IPS DF 4.7 (cell line): ENCODE results near the gene PRAMEF8.
"Not testable (repeated sequence)": the region's sequence is repeated elsewhere in the genome, so short reads cannot be mapped to it uniquely, and the experiment has no call there.

Source experiments
- DNase-seq: peaks from one replicate; pipeline ENCODE4 v3.0.0-alpha.2; 2013; ENCODE audit warnings: low spot score; ENCODE audit errors: extremely low read depth

The PRAMEF8 gene

DNA sequence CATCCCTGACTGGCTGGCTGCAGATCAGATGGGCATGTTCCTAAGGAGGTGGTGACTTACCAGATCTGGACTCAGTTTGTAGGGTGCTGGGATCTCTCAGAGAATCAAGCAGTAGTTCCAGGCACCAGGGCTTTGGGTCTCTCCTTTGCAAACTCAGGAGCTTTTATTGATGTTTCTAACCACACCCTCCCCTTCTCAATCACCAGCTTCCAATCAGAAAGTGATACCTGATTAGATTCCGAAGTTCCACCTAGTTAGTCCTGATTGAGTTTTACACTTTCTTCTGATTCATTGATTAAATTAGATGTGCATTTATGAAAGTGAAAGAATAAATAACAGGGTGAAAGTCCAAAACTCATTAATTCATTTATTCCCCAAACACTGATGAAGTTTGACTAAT, at the start of gene PRAMEF8:
TSS of gene PRAMEF8 (minus strand) at position 101 of the 400 bp plus-strand sequence. CDS start 1,046 bp downstream, outside the sequence.
- not testable (repeated sequence) for DNase-seq

DNA sequence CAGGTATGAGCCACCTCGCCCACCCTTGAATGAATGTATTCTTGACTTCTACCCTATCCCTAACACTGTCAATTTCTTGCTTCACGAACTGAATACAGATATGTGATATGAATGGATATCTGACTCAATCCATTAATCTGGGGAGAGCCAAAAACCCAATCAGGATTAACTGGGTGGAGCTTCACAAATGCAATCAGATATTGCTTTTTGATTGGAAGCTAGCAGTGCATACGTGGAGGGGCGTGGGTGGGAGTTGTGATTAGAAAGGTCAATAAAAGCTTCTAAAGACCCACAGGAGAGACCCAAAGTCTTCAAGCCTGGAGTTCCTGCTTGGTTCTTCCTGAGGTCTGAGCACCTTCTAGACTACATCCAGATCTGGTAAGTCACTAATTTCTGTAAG, 30.3 kb upstream of the PRAMEF8 start, which contains the start of gene PRAMEF15:
TSS of gene PRAMEF15 (plus strand) at position 301 of the 400 bp plus-strand sequence. CDS start 2,827 bp downstream, outside the sequence.
- DNase-seq, result not testable (repeated sequence)

DNA sequence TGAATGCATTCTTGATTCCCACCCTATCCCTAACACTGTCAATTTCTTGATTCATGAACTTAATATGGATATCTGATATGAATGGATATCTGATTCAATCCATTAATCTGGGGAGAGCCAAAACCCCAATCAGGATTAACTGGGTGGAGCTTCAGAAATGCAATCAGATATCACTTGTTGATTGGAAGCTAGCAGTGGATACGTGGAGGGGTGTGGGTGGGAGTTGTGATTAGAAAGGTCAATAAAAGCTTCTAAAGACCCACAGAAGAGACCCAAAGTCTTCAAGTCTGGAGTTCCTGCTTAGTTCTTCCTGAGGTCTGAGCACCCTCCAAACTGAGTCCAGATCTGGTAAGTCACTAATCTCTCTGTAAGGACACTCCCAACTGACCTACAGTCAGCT, 18.3 kb upstream of the PRAMEF8 start, which contains the start of gene PRAMEF33:
TSS of gene PRAMEF33 (plus strand) at position 301 of the 400 bp plus-strand sequence. CDS start 2,416 bp downstream, outside the sequence.
- DNase-seq, result not testable (repeated sequence)

DNA sequence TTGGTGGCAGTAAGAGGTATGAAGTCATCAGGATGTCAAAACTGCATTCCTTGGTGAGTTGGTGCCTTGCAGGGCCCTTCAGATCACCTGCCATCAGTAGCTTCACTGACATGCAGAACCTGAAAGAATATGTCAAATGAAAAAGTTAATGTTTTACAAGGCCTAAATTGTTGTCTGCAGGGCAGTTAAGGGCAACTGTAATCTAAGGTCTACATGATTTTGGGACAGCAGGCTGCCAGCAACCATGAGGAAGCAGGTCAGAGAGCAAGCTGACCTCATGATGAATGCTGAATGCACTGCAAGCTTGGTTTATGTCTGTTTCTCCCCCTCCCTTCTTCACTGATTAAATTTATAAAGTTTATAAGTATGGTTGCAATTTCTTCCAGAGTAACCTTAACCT, 17.3 kb upstream of the PRAMEF8 start:
- not testable (repeated sequence) for DNase-seq

DNA sequence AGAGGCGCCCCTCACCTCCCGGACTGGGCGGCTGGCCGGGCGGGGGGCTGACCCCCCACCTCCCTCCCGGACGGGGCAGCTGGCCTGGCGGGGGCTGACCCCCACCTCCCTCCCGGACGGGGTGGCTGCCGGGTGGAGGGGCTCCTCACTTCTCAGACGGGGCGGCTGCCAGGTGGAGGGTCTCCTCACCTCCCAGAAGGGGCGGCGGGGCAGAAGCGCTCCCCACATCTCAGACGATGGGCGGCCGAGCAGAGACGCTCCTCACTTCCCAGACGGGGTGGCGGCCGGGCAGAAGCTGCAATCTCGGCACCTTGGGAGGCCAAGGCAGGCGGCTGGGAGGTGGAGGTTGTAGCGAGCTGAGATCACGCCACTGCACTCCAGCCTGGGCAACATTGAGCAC, 13.8 kb upstream of the PRAMEF8 start:
- DNase-seq, result not testable (repeated sequence)

DNA sequence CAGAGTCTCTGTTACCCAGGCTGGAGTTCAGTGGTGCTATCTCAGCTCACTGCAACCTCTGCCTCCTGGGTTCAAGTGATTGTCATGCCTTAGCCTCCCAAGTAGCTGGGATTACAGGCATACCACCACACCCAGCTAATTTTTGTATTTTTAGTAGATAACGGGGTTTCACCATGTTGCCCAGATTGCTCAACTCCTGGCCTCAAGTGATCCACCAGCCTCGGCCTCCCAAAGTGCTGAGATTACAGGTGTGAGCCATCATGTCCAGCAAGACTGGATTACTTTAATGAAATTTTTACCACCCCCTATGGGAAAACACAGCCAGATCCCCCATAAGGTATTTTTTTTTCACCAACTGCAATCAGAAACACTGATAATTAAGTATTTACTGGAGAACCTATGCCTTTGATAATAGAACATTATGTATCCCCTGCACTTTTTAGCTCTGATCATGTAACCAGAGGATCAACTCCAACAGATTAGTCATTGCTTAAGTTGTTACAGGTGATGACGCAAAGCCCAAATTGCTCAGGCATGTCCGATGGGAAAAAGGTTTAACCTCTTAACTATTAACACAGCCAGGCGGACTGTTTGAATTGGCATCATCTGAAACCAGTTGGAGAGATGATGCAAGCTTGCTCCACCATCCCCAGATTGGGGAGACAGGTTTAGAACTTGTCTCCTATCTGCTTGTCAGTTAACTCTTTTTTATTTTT, 12.4 kb upstream of the PRAMEF8 start:
- not testable (repeated sequence) for DNase-seq

DNA sequence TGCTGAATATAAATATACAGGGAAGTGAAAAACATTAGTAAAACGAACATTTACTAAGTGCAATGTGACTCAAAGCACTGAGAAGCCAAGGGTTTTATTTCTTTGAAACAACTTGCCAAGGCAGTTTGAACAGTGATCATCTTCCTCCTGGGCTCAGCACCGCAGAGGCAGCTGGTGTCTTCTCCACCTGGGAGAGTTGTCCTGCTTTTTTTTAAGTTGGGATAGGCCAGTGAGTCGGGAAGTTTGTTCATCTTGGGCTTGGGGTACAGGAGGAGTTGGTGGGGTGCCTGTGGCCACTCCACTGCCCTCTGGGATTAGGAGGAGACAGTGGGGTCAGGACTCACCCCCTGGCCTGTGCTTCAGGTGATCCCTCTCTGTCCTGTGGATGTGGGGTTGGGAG, 4.1 kb upstream of the PRAMEF8 start:
- DNase-seq, result not testable (repeated sequence)

DNA sequence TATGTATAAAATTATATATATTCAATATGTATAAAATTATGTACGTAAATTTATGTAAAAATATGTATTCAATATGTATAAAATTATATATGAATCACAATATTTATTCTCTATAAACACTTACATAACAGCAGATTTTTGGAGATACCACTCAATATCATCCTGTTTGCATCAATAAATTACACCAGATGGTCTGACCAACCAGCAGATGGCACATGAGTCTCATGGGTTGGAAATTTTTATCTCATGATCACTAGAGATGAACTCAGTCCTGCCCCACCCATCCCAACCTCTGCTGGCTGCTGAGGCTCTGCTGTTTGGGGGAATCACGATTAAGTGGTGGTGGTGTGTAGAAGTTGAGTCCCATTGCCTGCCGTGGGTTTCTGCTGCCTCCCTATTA, 5.3 kb downstream of the PRAMEF8 start:
- DNase-seq, result not testable (repeated sequence)

DNA sequence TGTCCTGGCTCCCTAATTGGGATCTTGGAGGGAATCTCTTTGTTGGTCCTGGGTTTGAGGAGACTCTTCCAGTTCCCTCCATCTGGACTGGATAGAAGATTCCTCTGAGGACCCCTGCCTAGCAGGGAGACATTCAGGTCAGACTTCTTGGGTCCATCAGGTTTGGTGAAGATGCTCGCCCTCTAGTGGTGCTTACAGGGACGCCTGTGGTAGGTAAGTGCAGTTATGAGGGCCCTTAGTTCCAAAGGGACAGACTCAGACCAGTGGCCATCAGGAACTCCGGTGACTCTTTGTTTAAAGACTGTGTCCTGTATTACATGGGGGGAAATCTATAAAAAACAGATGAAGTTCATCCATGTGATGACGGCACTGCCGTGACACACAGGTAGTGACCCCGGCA, 7.9 kb downstream of the PRAMEF8 start:
- DNase-seq, result not testable (repeated sequence)

DNA sequence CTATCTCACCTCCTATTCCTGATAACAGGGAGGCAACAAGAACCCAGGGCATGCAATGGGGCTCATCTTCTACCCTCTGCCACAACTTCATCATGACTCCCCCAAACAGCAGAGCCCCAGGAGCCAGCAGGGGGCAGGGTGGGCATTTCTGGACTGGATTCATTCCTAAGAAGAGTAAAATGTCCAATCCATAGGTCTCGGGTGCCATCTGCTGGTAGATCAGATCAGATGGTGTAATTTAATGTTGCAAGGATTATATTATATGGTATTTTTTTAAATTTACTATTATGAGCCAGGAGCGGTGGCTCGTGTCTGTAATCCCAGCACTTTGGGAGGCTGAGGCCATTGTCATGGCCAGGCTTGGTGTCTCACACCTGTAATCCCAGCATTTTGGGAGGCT, 19.8 kb downstream of the PRAMEF8 start:
- DNase-seq, result not testable (repeated sequence)

DNA sequence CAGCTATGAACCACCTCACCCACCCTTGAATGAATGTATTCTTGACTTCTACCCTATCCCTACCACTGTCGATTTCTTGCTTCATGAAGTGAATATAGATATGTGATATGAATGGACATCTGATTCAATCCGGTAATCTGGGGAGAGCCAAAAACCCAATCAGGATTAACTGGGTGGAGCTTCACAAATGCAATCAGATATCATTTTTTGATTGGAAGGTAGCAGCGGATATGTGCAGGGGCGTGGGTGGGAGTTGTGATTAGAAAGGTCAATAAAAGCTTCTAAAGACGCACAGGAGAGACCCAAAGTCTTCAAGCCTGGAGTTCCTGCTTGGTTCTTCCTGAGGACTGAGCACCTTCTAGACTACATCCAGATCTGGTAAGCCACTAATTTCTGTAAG, 31.0 kb downstream of the PRAMEF8 start, which contains the start of gene PRAMEF5:
TSS of gene PRAMEF5 (plus strand) at position 301 of the 400 bp plus-strand sequence. CDS start 5,071 bp downstream, outside the sequence.
- not testable (repeated sequence) for DNase-seq

DNA sequence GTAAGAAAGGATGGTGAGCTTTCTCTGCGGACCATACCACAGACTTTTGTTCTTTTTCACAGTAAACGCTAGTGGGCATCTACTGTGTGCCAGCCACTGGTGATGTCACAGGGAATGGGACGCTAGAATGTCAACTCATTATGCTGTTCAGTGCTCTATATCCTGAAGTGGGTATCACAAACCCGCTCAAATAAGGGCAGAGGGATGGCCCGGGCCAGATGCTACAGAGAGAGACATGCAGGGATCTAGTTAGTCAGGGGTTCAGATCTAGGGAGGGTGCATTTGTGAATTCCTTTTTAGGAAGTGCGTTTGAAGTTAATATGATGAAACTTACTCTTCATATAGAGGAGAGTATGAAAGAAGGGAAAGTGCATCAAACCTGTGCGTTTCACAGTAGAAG, 37.8 kb downstream of the PRAMEF8 start:
- not testable (repeated sequence) for DNase-seq

DNA sequence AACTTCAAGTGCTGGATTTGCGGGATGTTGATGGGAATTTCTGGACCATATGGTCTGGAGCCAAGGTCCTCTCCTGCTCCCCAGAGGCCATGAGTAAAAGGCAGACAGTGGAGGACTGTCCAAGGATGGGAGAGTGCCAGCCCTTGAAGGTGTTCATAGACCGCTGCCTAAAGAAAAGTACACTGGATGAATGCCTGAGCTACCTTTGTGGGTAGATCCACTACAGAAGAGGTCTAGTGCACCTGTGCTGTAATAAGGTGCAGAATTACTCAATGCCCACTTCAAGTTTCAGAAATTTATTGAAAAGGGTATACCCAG, 38.4 kb downstream of the PRAMEF8 start:
- DNase-seq, result not testable (repeated sequence)

DNA sequence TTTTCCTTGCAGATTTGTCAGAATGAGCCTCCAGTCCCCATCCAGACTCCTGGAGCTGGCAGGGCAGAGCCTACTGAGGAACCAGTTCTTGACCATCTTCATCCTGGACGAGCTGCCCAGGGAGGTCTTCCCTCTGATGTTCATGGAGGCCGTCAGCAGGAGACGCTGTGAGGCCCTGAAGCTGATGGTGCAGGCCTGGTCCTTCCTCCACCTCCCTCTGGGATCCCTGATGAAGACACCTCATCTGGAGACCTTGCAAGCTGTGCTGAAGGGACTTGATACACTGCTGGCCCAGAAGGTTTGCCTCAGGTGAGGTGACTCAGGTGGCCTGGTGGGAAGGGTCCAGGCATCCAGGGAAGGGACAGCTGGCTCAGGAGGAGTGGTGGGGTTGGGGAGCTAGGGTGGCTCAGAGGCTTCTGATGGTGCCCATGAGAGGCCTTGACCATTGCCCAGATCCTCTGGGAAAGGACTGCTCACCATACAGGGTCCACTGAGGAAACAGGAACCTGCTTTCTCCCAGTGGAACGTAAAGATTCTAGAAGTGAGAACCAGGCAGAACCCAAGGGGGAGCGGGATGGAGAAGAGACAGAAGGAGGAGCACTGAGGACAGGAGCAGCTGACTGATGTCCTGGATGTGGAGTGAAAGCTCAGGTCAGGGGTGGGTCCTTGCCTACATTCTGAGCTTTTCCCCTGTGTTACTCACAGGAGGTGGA, 38.9 kb downstream of the PRAMEF8 start:
- not testable (repeated sequence) for DNase-seq

DNA sequence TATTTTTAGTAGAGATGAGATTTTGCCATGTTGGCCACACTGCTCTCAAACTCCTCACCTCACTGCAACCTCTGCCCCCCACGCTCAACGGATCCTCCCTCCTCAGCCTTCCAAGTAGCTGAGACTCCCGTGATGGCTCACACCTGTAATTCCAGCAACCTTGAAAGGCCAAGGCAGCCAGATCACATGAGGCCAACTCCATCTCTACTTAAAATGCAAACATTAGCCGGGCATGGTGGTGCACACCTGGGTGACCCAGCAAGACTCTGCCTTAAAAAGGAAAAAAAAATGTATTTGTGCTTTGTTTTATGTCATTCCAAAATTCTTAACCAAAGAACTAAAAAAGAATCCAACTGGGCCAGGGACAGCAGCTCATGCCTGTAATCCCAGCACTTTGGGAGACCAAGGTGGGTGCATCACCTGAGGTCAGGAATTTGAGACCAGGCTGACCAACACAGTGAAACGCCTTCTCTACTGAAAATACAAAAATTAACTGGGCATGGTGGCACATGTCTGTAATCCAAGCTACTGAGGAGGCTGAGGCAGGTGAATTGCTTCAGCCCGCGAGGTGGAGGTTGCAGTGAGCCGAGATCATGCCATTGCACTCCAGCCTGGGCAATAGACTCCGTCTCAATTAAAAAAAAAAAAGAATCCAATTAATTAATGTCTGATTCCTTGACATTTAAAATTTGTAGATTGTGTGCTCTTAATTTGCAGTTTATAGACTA, 41.2 kb downstream of the PRAMEF8 start:
- not testable (repeated sequence) for DNase-seq

DNA sequence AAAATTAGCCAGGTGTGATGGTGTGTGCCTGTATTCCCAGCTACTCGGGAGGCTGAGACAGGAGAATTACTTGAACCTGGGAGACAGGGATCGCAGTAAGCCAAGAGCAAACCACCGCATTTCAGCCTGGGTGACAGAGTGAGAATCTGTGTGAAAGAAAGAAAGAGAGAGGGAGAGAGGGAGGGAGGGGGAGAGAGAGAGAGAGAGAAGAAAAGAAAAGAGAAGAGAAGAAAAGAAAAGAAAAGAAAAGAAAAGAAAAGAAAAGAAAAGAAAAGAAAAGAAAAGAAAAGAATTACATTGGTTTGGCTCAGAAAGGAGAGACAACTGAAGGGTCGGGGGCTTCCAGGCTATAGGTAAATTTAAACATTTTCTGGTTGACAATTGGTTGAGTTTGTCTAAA, 45.3 kb downstream of the PRAMEF8 start:
- not testable (repeated sequence) for DNase-seq

DNA sequence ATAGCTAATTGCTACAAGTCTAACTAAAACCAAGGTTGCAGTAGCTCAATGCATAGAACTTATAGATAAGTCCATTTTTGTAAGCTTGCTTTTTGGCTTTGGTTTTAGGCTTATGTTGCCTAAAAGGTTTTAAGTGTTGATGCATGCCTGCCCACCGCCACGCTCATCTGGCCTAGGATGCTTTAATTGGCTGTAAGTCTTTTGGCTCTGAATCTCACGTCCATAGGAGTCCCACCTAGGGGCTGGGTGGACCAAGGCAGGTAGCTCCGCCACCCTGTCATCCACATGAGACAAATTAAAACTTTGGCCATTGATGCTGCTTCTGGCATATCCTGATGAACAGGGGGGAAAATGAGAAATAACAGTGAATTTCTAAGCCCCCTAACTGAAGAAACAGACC, 47.4 kb downstream of the PRAMEF8 start:
- not testable (repeated sequence) for DNase-seq

DNA sequence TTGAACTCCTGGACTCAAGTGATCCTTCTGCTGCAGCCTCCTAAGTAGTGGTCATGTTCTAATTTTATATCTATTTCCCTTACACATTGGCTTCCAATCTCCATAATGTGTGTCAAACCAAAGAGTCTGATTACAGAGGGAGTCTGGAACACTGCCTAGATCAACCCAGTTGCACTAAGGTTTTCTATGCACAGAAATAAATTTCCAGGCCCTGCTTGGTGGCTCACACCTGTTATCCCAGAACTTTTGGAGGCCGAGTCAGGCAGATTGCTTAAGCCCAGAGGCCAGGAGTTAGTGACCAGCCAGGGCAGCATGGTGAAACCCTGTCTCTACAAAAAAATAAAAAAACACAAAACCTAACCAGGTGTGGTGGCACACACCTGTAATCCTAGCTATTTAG, 50.9 kb downstream of the PRAMEF8 start:
- not testable (repeated sequence) for DNase-seq

DNA sequence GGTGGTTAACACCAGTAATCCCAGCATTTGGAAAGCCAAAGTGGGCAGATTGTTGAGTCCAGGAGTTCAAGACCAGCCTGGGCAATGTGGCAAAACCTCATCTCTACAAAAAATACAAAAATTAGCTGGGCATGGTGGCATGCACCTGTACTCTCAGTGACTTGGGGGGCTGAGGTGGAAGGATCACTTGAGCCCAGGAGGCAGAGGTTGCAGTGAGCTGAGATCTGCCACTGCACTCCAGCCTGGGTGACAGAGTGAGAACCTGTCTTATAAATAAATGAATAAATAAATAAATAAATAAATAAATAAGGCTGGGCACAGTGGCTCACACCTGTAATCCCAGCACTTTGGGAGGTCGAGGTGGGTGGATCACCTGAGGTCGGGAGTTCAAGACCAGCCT, 52.9 kb downstream of the PRAMEF8 start:
- DNase-seq, result not testable (repeated sequence)
